ENCODE data around the gene FOXJ2.
A peak's percentile ranks its signal among the peaks of the same experiment; 100 is the strongest.

Gene FOXJ2

DNA sequence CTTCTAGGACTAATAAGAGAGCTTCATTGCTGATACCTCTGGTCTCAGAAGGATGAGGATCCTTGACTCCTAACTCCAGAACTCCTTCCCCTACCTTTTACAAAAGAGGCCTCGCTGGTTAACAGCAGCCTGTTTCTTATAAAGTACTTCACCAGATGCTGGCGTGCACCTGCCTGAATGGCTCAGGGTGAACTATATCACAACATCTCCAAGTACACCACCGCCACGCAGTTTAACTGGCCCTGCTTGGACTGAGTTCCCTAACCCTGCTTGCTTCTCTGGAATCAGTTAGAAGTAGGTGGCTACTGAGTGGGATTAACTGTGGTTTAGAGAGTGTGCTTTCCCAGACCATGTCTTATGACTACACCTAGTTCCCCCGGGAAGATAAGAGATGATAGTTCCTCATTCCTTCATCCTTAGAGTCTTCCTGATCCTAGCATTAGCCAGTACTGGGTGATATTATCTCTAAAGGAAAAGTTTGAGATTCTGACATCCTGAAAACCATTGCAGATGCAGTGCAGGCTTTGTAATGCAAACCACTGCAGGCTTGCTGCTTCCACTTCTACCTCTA lies 3.0 kb downstream of the FOXJ2 start:
- Mint-ChIP-seq H3K36me3 (ENCODE audit: low read depth) (peaks cover 10% of the 10 kb centered on the region), H3K4me1 (peaks cover 68% of the 10 kb centered on the region), H3K27me3 (ENCODE audit: low read depth) (no peaks in the 10 kb centered on the region), H3K4me3 (peak overlapping the region; percentile 93 to 94 (median 93)), H3K27ac (no peak overlapping the region), H3K9me3 (no peaks in the 10 kb centered on the region)
- TF ChIP-seq, protein P1, sequence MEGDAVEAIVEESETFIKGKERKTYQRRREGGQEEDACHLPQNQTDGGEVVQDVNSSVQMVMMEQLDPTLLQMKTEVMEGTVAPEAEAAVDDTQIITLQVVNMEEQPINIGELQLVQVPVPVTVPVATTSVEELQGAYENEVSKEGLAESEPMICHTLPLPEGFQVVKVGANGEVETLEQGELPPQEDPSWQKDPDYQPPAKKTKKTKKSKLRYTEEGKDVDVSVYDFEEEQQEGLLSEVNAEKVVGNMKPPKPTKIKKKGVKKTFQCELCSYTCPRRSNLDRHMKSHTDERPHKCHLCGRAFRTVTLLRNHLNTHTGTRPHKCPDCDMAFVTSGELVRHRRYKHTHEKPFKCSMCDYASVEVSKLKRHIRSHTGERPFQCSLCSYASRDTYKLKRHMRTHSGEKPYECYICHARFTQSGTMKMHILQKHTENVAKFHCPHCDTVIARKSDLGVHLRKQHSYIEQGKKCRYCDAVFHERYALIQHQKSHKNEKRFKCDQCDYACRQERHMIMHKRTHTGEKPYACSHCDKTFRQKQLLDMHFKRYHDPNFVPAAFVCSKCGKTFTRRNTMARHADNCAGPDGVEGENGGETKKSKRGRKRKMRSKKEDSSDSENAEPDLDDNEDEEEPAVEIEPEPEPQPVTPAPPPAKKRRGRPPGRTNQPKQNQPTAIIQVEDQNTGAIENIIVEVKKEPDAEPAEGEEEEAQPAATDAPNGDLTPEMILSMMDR (IDR thresholded peaks at IDR 0.05; ENCODE audit: unreplicated experiment in 3 of 3) = no peak

DNA sequence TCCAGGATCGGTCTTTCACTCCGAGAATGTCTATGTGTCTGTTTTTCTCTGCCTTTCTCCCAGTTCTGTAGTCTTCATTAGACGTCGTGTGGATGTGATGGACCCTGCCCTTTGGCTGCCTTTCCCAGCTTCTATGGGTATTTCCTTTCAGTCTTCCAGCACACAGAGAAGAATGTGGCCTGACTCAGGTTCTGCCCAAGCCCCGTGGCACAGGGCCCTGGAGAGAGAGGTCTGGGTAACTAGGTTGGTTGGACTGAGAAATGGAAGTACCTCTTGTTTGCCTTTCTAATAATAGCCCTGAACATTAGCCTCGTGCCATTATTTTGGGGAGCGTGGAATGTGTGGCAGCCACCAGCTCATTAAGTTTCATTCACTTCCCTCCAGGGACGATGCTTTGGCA lies 3.8 kb downstream of the FOXJ2 start:
- Mint-ChIP-seq H3K36me3 (ENCODE audit: low read depth) (peaks cover 15% of the 10 kb centered on the region), H3K9me3 (no peaks in the 10 kb centered on the region), H3K27ac (no peak overlapping the region), H3K4me1 (peaks cover 68% of the 10 kb centered on the region), H3K4me3 (peak overlapping the region in 2 of 3 experiments; percentile 93 to 94), H3K27me3 (ENCODE audit: low read depth) (no peaks in the 10 kb centered on the region)
- TF ChIP-seq, protein P1 (IDR thresholded peaks at IDR 0.05; ENCODE audit: unreplicated experiment in 3 of 3) = no peak

DNA sequence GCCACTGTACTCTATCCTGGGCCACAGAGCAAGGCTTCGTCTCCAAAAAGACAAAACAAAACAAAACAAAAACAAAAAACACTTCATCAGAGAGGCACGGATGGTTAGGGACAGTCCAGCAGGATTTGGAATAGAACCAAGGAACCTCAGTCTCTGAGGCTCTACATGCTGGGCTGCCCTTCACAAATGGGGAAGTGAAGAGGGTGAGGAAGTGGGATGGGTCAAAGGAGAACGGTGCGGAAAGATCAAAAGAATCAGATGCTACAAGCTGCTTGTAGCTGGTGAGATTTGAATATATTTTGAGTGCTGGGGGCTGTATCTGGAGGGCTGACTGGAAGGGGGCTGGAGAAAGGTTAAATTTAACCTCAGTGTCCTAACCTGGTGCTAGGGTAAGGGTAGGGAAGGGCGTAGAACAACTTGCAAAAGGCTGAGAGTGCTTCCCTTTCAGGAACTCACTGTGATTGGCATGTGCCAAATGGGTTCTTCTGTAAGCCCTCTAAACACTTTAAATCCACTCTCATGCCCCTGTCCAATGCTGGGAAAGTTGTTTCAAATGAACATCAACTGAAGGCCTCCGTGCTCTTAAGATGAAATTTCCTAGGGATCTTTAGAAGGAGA lies 4.6 kb downstream of the FOXJ2 start:
- peak overlapping the region in 1 of 3 experiments; percentile 19 for H3K4me3 Mint-ChIP-seq
- peaks cover 22% of the 10 kb centered on the region for H3K36me3 Mint-ChIP-seq (ENCODE audit: low read depth)
- no peaks in the 10 kb centered on the region for H3K9me3 Mint-ChIP-seq
- H3K27me3 Mint-ChIP-seq (ENCODE audit: low read depth) = no peaks in the 10 kb centered on the region
- peak overlapping the region in 2 of 3 experiments; percentile 13 to 41 for H3K27ac Mint-ChIP-seq
- TF ChIP-seq, protein P1 (IDR thresholded peaks at IDR 0.05; ENCODE audit: unreplicated experiment in 3 of 3) = no peak
- H3K4me1 Mint-ChIP-seq = peaks cover 64% of the 10 kb centered on the region

DNA sequence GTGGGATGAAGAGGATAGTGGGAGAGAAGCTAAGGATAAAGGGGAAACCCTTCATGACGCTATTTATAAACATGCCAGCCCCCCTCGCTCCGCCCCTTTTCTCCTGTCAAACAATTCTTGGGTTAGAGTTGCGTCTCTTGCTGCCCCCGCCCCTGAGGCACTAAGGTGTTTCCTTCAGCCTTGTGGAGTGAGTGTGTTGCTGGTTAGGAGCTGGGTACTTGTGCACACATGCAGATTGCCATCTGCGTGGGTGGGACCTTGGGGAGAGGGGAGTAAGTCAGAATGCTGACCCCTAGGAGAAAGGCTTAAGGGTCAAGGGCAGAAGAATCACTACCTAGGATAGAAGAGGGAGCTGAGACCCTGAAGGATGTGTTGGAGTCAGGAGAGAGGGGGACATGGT lies 5.4 kb downstream of the FOXJ2 start:
- H3K4me3 Mint-ChIP-seq = peak overlapping the region; percentile 20 to 54 (median 21)
- H3K27me3 Mint-ChIP-seq (ENCODE audit: low read depth) = no peaks in the 10 kb centered on the region
- H3K4me1 Mint-ChIP-seq = peaks cover 62% of the 10 kb centered on the region
- no peaks in the 10 kb centered on the region for H3K9me3 Mint-ChIP-seq
- H3K27ac Mint-ChIP-seq = peak overlapping the region; percentile 41 to 83 (median 48)
- TF ChIP-seq, protein P1 (IDR thresholded peaks at IDR 0.05; ENCODE audit: unreplicated experiment in 3 of 3) = no peak
- peaks cover 28% of the 10 kb centered on the region for H3K36me3 Mint-ChIP-seq (ENCODE audit: low read depth)

DNA sequence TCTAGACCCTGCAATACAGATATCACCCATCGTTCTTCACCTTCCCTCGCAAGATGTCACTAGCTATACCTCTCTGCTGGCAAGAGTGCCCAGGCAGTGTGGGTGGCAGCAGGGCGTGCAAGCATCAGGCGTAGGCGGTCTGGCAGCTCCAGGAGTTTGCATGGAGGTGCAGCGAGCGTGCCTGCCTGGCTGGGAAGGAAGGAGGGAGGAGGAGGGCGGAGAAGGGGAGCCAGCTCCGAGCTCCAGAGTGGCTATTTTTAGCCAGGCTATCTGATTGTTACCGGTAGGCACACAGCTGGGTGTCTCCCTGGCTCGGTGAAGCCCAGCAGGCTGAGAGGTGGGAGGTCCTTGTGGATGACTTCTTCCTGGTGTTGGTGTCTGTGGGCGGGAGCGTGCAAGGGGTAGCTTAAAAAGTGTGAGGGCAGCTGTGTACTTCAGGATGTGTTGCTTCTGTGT lies 6.2 kb downstream of the FOXJ2 start:
- peak overlapping the region; percentile 14 to 49 (median 39) for H3K27ac Mint-ChIP-seq
- H3K27me3 Mint-ChIP-seq (ENCODE audit: low read depth) = no peaks in the 10 kb centered on the region
- H3K4me1 Mint-ChIP-seq = peaks cover 54% of the 10 kb centered on the region
- H3K9me3 Mint-ChIP-seq = no peaks in the 10 kb centered on the region
- TF ChIP-seq, protein P1 (IDR thresholded peaks at IDR 0.05; ENCODE audit: unreplicated experiment in 3 of 3) = no peak
- H3K4me3 Mint-ChIP-seq = peak overlapping the region; percentile 20 to 62 (median 29)
- peaks cover 34% of the 10 kb centered on the region for H3K36me3 Mint-ChIP-seq (ENCODE audit: low read depth)

DNA sequence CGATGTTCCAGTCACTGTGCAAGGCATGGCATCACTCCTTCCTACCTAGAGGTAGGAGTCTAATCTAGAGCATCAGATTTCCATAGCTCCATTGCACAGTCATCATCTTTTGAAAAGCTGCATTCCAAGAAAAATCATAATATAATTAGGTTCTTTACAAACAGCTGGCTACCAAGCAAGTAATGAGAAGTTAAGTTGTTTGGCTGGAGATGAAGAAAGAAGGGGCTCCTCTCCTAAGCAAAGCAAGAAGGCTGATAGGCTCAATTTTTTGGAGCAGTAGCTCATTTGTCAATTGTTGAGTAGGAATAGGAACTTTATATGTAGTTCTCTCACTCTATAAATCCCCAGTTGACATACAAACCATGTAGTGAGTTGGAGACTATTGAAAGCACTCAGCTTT lies 8.3 kb downstream of the FOXJ2 start:
- Mint-ChIP-seq H3K4me1 (peaks cover 33% of the 10 kb centered on the region), H3K4me3 (no peak overlapping the region), H3K27me3 (ENCODE audit: low read depth) (no peaks in the 10 kb centered on the region), H3K27ac (no peak overlapping the region), H3K9me3 (no peaks in the 10 kb centered on the region), H3K36me3 (ENCODE audit: low read depth) (peaks cover 48% of the 10 kb centered on the region)
- TF ChIP-seq, protein P1 (IDR thresholded peaks at IDR 0.05; ENCODE audit: unreplicated experiment in 3 of 3) = no peak

Measured in nephron (organoid).